H7 (cell line): ENCODE results near the gene TRRAP. TPM values are rescaled to one million over a fixed set of nuclear protein-coding genes. Genes with fewer than 3 reads are reported as not detected.

ENCODE experiments used
- DNase-seq: peaks from one replicate; pipeline ENCODE4 v3.0.0; 2012
- H3K27me3 ChIP-seq: 2 replicates; pipeline ENCODE4 v1.6.0; 2011; ENCODE audit warnings: mild to moderate bottlenecking, low read length; ENCODE audit not compliant: control insufficient read depth, insufficient read depth
- H3K36me3 ChIP-seq: replicated peaks from 2 replicates; pipeline ENCODE4 v1.5.1; 2011; ENCODE audit warnings: low read length; ENCODE audit not compliant: control insufficient read depth, insufficient read depth
- H3K4me3 ChIP-seq: 2 replicates; pipeline ENCODE4 v1.5.1; 2011; ENCODE audit warnings: low read depth, mild to moderate bottlenecking, control low read depth, low read length, moderate library complexity; ENCODE audit not compliant: insufficient read depth
- total RNA-seq: library from RNA; depleted of rRNA; stranded (reverse); fragments of >200 nt; shearing (Covaris generic); gene quantifications from 2 replicates; pipeline ENCODE4 v1.2.3, GENCODE V29; 2014

TRRAP gene
- total RNA-seq, 1 experiment from 2014 or later, result 13.0 TPM

GRCh38 chr7:98964596-98964995, 86.3 kb downstream of the TRRAP start:
- Histone ChIP-seq H3K27me3 (no peaks in the 10 kb centered on the region), H3K4me3 (no peak overlapping the region), H3K36me3 (peaks cover 46% of the 10 kb centered on the region)
- no peak for DNase-seq

GRCh38 chr7:98968621-98969020, 90.3 kb downstream of the TRRAP start:
- no peak for DNase-seq
- no peaks in the 10 kb centered on the region for H3K27me3 ChIP-seq
- H3K36me3 ChIP-seq, result peaks cover 35% of the 10 kb centered on the region
- H3K4me3 ChIP-seq, result no peak overlapping the region

- H3K27me3 ChIP-seq, result no peaks in the 10 kb centered on the region
- no peak for DNase-seq
- peaks cover 37% of the 10 kb centered on the region for H3K36me3 ChIP-seq
- H3K4me3 ChIP-seq, result no peak overlapping the region
Measured at GRCh38 chr7:98969386-98969785, 91.1 kb downstream of the TRRAP start.

- no peak for DNase-seq
- peaks cover 34% of the 10 kb centered on the region for H3K36me3 ChIP-seq
- H3K4me3 ChIP-seq, result no peak overlapping the region
- no peaks in the 10 kb centered on the region for H3K27me3 ChIP-seq
Measured at GRCh38 chr7:98970016-98970615, 91.8 kb downstream of the TRRAP start.

- Histone ChIP-seq H3K36me3 (peaks cover 31% of the 10 kb centered on the region), H3K4me3 (no peak overlapping the region), H3K27me3 (no peaks in the 10 kb centered on the region)
- no peak for DNase-seq
Measured at GRCh38 chr7:98970805-98971204, 92.5 kb downstream of the TRRAP start.

- peaks cover 35% of the 10 kb centered on the region for H3K36me3 ChIP-seq
- no peak overlapping the region for H3K4me3 ChIP-seq
- DNase-seq, result no peak
- H3K27me3 ChIP-seq, result no peaks in the 10 kb centered on the region
Measured at GRCh38 chr7:98974205-98974604, 95.9 kb downstream of the TRRAP start.

GRCh38 chr7:98974906-98975816, 96.8 kb downstream of the TRRAP start:
- no peak overlapping the region for H3K4me3 ChIP-seq

GRCh38 chr7:98976396-98977185, 98.3 kb downstream of the TRRAP start:
- peaks cover 38% of the 10 kb centered on the region for H3K36me3 ChIP-seq
- no peak overlapping the region for H3K4me3 ChIP-seq
- no peak for DNase-seq
- H3K27me3 ChIP-seq, result no peaks in the 10 kb centered on the region

More at GRCh38 chr7:98974906-98975816, 96.8 kb downstream of the TRRAP start:
- Histone ChIP-seq H3K36me3 (peaks cover 33% of the 10 kb centered on the region), H3K27me3 (no peaks in the 10 kb centered on the region)
- no peak for DNase-seq

GRCh38 chr7:98978672-98979071, 100.3 kb downstream of the TRRAP start:
- no peak for DNase-seq
- Histone ChIP-seq H3K27me3 (no peaks in the 10 kb centered on the region), H3K4me3 (no peak overlapping the region), H3K36me3 (peaks cover 41% of the 10 kb centered on the region)

GRCh38 chr7:98981701-98982100, 103.4 kb downstream of the TRRAP start:
- Histone ChIP-seq H3K36me3 (peaks cover 43% of the 10 kb centered on the region), H3K4me3 (no peak overlapping the region), H3K27me3 (no peaks in the 10 kb centered on the region)
- no peak for DNase-seq

- H3K36me3 ChIP-seq, result peaks cover 39% of the 10 kb centered on the region
- no peak for DNase-seq
- H3K27me3 ChIP-seq, result no peaks in the 10 kb centered on the region
- no peak overlapping the region for H3K4me3 ChIP-seq
Measured at GRCh38 chr7:98982686-98983085, 104.4 kb downstream of the TRRAP start.

GRCh38 chr7:98984126-98984525, 105.8 kb downstream of the TRRAP start:
- H3K27me3 ChIP-seq, result no peaks in the 10 kb centered on the region
- peaks cover 38% of the 10 kb centered on the region for H3K36me3 ChIP-seq
- no peak overlapping the region for H3K4me3 ChIP-seq
- no peak for DNase-seq

- Histone ChIP-seq H3K4me3 (no peak overlapping the region), H3K36me3 (peaks cover 40% of the 10 kb centered on the region)
Measured at GRCh38 chr7:98985406-98985805, 107.1 kb downstream of the TRRAP start.

GRCh38 chr7:98985945-98986344, 107.6 kb downstream of the TRRAP start:
- H3K27me3 ChIP-seq, result no peaks in the 10 kb centered on the region
- H3K36me3 ChIP-seq, result peaks cover 38% of the 10 kb centered on the region
- no peak for DNase-seq
- H3K4me3 ChIP-seq, result no peak overlapping the region

More at GRCh38 chr7:98985406-98985805, 107.1 kb downstream of the TRRAP start:
- no peaks in the 10 kb centered on the region for H3K27me3 ChIP-seq
- DNase-seq, result no peak
